Spleen (tissue), 11 donors: ENCODE data around the gene KRT12. TPM values are rescaled to one million over a fixed set of nuclear protein-coding genes. Genes with fewer than 3 reads are reported as not detected.

Experiments
- DNase-seq: peaks from one replicate; pipeline ENCODE4 v3.0.0-alpha.2; 2020
- H3K27ac ChIP-seq, 8 donors: fragments of 200-600 bp; sonication (generic) in 7 of 8; 1 replicate in 4 of 8; 2 replicates in 4 of 8; pipeline versions ENCODE4 v1.5.0 to v1.8.0; 2016 to 2021; ENCODE audit warnings: inconsistent platforms in 4 of 8, mild to moderate bottlenecking in 4 of 8, moderate library complexity in 1 of 8
- H3K27me3 ChIP-seq, 7 donors: fragments of 200-600 bp; sonication (generic) in 6 of 7; replicated peaks in 1 of 7; 1 replicate in 4 of 7; 2 replicates in 3 of 7; pipeline versions ENCODE4 v1.5.0 to v1.8.0; 2016 to 2021; ENCODE audit warnings: inconsistent platforms in 3 of 7, mild to moderate bottlenecking in 1 of 7
- H3K36me3 ChIP-seq, 6 donors: fragments of 200-600 bp; sonication (generic) in 5 of 6; 1 replicate in 4 of 6; 2 replicates in 2 of 6; pipeline versions ENCODE4 v1.5.0 to v1.8.0; 2016 to 2021; ENCODE audit warnings: inconsistent platforms in 2 of 6
- H3K4me1 ChIP-seq, 6 donors: fragments of 200-600 bp; sonication (generic) in 5 of 6; 1 replicate in 3 of 6; 2 replicates in 3 of 6; pipeline versions ENCODE4 v1.5.0 to v1.8.0; 2016 to 2021; ENCODE audit warnings: inconsistent platforms in 3 of 6
- H3K4me3 ChIP-seq, 8 donors: fragments of 200-600 bp; sonication (generic) in 7 of 8; 1 replicate in 4 of 8; 2 replicates in 4 of 8; pipeline versions ENCODE4 v1.5.0 to v1.8.0; 2016 to 2021; ENCODE audit warnings: inconsistent platforms in 4 of 8, mild to moderate bottlenecking in 4 of 8, moderate library complexity in 2 of 8
- H3K9me3 ChIP-seq, 8 donors: fragments of 200-600 bp; sonication (generic) in 7 of 8; 1 replicate in 4 of 8; 2 replicates in 4 of 8; pipeline versions ENCODE4 v1.5.0 to v1.8.0; 2016 to 2021; ENCODE audit warnings: inconsistent platforms in 4 of 8
- CTCF ChIP-seq, 11 experiments: fragments of 200-600 bp in 7 of 11; fragments of 450-650 bp in 4 of 11; sonication (generic) in 4 of 11; IDR thresholded peaks in 8 of 11; conservative IDR thresholded peaks in 3 of 11; 1 replicate in 7 of 11; 2 replicates in 4 of 11; pipeline versions ENCODE4 v1.4.0 to v1.8.0; 2016 to 2021; ENCODE audit warnings: antibody characterized with exemption in 11 of 11, inconsistent platforms in 4 of 11, mild to moderate bottlenecking in 1 of 11
- POLR2A ChIP-seq, 3 donors: fragments of 450-650 bp; IDR thresholded peaks; one replicate each; pipeline ENCODE4 v1.5.1; 2017; ENCODE audit warnings: antibody characterized with exemption in 3 of 3, mild to moderate bottlenecking in 1 of 3
- POLR2AphosphoS5 ChIP-seq, 3 donors: sonication (generic); formaldehyde crosslinking; IDR thresholded peaks; one replicate each; pipeline ENCODE4 v1.5.1; 2017; ENCODE audit warnings: antibody characterized with exemption in 3 of 3
- WGBS, 5 donors: extraction: QIAGEN DNeasy Blood & Tissue Kit in 3 of 5; methylation state at CpG; one replicate each; pipeline versions ENCODE4 v1.1.5 to v1.1.7; 2013 to 2018; 5-methylcytosine and 5-hydroxymethylcytosine counted together
- intact Hi-C: fragments of 100-400 bp; cut with DNase I; formaldehyde crosslinking; loops from one replicate; pipeline ENCODE4 v1.15.0; 2023; ENCODE audit warnings: low total_unique reads
- polyA plus RNA-seq, 3 donors: library from polyadenylated mRNA; stranded (reverse); fragments of 200-250 nt; gene quantifications; one replicate each; pipeline ENCODE4 v1.2.1, GENCODE V29; 2013
- total RNA-seq, 7 donors: library from RNA; depleted of rRNA in 3 of 7; stranded (reverse); fragments of >200 nt in 3 of 7; fragmentation: NEBNext Ultra II Directional in 4 of 7; extraction: Animal tissue kit (Norgen Biotek cat#: 25700) in 4 of 7; gene quantifications; one replicate each; pipeline versions ENCODE4 v1.1.0 to v1.2.1, GENCODE V29; 2016 to 2021
- donor health status: healthy with polysubstance abuse.
- donor health status: DM: no; HTN: no; CAD: no; lungs with moderate emphysema.
- donor health status: DM: no; HTN: no; CAD: no.
- donor health status: Bipolar disorder and iron deficiency.
- donor health status: healthy.
- donor health status: DM: no; HTN: no; CAD: no.
- donor health status: DM: yes; HTN: yes; CAD: no.

KRT12 gene
- total and polyA plus RNA-seq, 10 donors, result not detected

- 88 to 95% (median 93%) methylated on average over 7 of the region's 7 CpGs for WGBS, 5 donors
- H3K9me3 ChIP-seq, result no peaks in the 10 kb centered on the region
- no peak for DNase-seq
- no peak for TF ChIP-seq POLR2A (IDR thresholded peaks at IDR 0.05)
- no peak for TF ChIP-seq POLR2AphosphoS5 (IDR thresholded peaks at IDR 0.05)
- H3K27me3 ChIP-seq, result peaks cover 0 to 34% (median 0%) of the 10 kb centered on the region in 7 donors
- H3K36me3 ChIP-seq, result no peaks in the 10 kb centered on the region
- no peak overlapping the region for H3K4me3 ChIP-seq
- intact Hi-C loops, result no loop called here
- no peaks in the 10 kb centered on the region for H3K4me1 ChIP-seq
- no peak overlapping the region for H3K27ac ChIP-seq
Observed at GRCh38 chr17:40883626-40884334, 16.8 kb upstream of the KRT12 start.

GRCh38 chr17:40883031-40883430 lies 16.0 kb upstream of the KRT12 start:
- no peak for TF ChIP-seq POLR2A (IDR thresholded peaks at IDR 0.05)
- no peak for TF ChIP-seq CTCF (IDR thresholded peaks at IDR 0.05 in 8 of 11, conservative IDR thresholded peaks at IDR 0.05 in 3 of 11)
- no peak for TF ChIP-seq POLR2AphosphoS5 (IDR thresholded peaks at IDR 0.05)
- Histone ChIP-seq H3K27ac (no peak overlapping the region), H3K4me1 (no peaks in the 10 kb centered on the region), H3K9me3 (no peaks in the 10 kb centered on the region), H3K27me3 (peaks cover 0 to 26% (median 0%) of the 10 kb centered on the region in 7 donors), H3K4me3 (no peak overlapping the region), H3K36me3 (no peaks in the 10 kb centered on the region)
- 78 to 90% (median 84%) methylated on average over 1 of the region's 1 CpG for WGBS, 5 donors
- intact Hi-C loops, result no loop called here
- DNase-seq, result no peak

- no peak for TF ChIP-seq POLR2AphosphoS5 (IDR thresholded peaks at IDR 0.05)
- TF ChIP-seq CTCF (IDR thresholded peaks at IDR 0.05 in 8 of 11, conservative IDR thresholded peaks at IDR 0.05 in 3 of 11), result no peak
- TF ChIP-seq POLR2A (IDR thresholded peaks at IDR 0.05), result no peak
- 80 to 94% (median 87%) methylated on average over 1 of the region's 1 CpG for WGBS, 5 donors
- intact Hi-C loops, result no loop called here
Observed at GRCh38 chr17:40879026-40879425, 12.0 kb upstream of the KRT12 start.

GRCh38 chr17:40878044-40878443 lies 11.0 kb upstream of the KRT12 start:
- no peaks in the 10 kb centered on the region for H3K9me3 ChIP-seq
- TF ChIP-seq POLR2AphosphoS5 (IDR thresholded peaks at IDR 0.05) (no peak), POLR2A (IDR thresholded peaks at IDR 0.05) (no peak), CTCF (IDR thresholded peaks at IDR 0.05 in 8 of 11, conservative IDR thresholded peaks at IDR 0.05 in 3 of 11) (no peak)
- no peak for DNase-seq
- no peak overlapping the region for H3K27ac ChIP-seq
- no peaks in the 10 kb centered on the region for H3K36me3 ChIP-seq
- H3K27me3 ChIP-seq, result no peaks in the 10 kb centered on the region
- no peak overlapping the region for H3K4me3 ChIP-seq
- H3K4me1 ChIP-seq, result no peaks in the 10 kb centered on the region
- WGBS, 5 donors, result 76 to 87% (median 83%) methylated on average over 9 of the region's 9 CpGs
- intact Hi-C loops, result no loop called here

More at GRCh38 chr17:40879026-40879425, 12.0 kb upstream of the KRT12 start:
- Histone ChIP-seq H3K9me3 (no peaks in the 10 kb centered on the region), H3K27ac (no peak overlapping the region), H3K27me3 (no peaks in the 10 kb centered on the region), H3K4me3 (no peak overlapping the region), H3K4me1 (no peaks in the 10 kb centered on the region), H3K36me3 (no peaks in the 10 kb centered on the region)
- DNase-seq, result no peak
